G401.6 (cell line): ENCODE measurements around the gene TMEM59L.
A peak's percentile ranks its signal among the peaks of the same experiment; 100 is the strongest.

Source experiments
- FAIRE-seq: peaks from 2 replicates; lab custom pipeline; 2012; peaks lifted over from hg19 to GRCh38; lab: Jason Lieb, UNC

TMEM59L gene

GRCh38 chr19:18637673-18638630, 25.3 kb downstream of the TMEM59L start:
- peak; percentile 84 for FAIRE-seq

GRCh38 chr19:18639706-18640243, 27.1 kb downstream of the TMEM59L start:
- no peak for FAIRE-seq

GRCh38 chr19:18644196-18645034, 31.7 kb downstream of the TMEM59L start:
- no peak for FAIRE-seq

- no peak for FAIRE-seq
Measured at GRCh38 chr19:18645035-18645511, 32.4 kb downstream of the TMEM59L start.

- no peak for FAIRE-seq
Measured at GRCh38 chr19:18646535-18647370, 34.1 kb downstream of the TMEM59L start.

- FAIRE-seq: no peak
Measured at GRCh38 chr19:18647371-18647767, 34.7 kb downstream of the TMEM59L start.

- no peak for FAIRE-seq
Measured at GRCh38 chr19:18647807-18648206, 35.1 kb downstream of the TMEM59L start.

- no peak for FAIRE-seq
Measured at GRCh38 chr19:18648973-18649315, 36.3 kb downstream of the TMEM59L start.

GRCh38 chr19:18649371-18650020, 36.8 kb downstream of the TMEM59L start:
- FAIRE-seq: no peak

GRCh38 chr19:18650021-18650390, 37.3 kb downstream of the TMEM59L start:
- no peak for FAIRE-seq

- FAIRE-seq: no peak
Measured at GRCh38 chr19:18650468-18651041, 37.9 kb downstream of the TMEM59L start.

GRCh38 chr19:18651300-18651699, 38.6 kb downstream of the TMEM59L start:
- FAIRE-seq: no peak

GRCh38 chr19:18651733-18652132, 39.1 kb downstream of the TMEM59L start:
- no peak for FAIRE-seq

GRCh38 chr19:18653853-18654252, 41.2 kb downstream of the TMEM59L start:
- FAIRE-seq: no peak

GRCh38 chr19:18654469-18654868, 41.8 kb downstream of the TMEM59L start:
- no peak for FAIRE-seq

- no peak for FAIRE-seq
Measured at GRCh38 chr19:18655173-18655844, 42.6 kb downstream of the TMEM59L start.

GRCh38 chr19:18656337-18657086, 43.8 kb downstream of the TMEM59L start:
- FAIRE-seq: no peak

GRCh38 chr19:18657590-18658365, 45.1 kb downstream of the TMEM59L start:
- FAIRE-seq: no peak

GRCh38 chr19:18658366-18658855, 45.7 kb downstream of the TMEM59L start:
- no peak for FAIRE-seq
